Suprapubic skin (tissue), 4 donors: Measurements from ENCODE around the gene TMEM150A.

Source experiments
- EP300 ChIP-seq: sonication (generic); formaldehyde crosslinking; IDR thresholded peaks from one replicate; pipeline ENCODE4 v1.6.1; 2017; ENCODE audit warnings: antibody characterized with exemption
- POLR2A ChIP-seq, 2 donors: fragments of 450-650 bp; IDR thresholded peaks; one replicate each; pipeline ENCODE4 v1.6.1; 2017; ENCODE audit warnings: antibody characterized with exemption in 2 of 2, mild to moderate bottlenecking in 2 of 2, moderate library complexity in 2 of 2
- POLR2AphosphoS5 ChIP-seq, 3 donors: sonication (generic); formaldehyde crosslinking; IDR thresholded peaks; one replicate each; pipeline ENCODE4 v1.6.1; 2017; ENCODE audit warnings: antibody characterized with exemption in 3 of 3
- TF ChIP-seq, protein P1 (sequence below), 2 donors: fragments of 200-600 bp in 1 of 2; fragments of 450-650 bp in 1 of 2; sonication (generic) in 1 of 2; IDR thresholded peaks; one replicate each; pipeline ENCODE4 v1.5.1; 2016 to 2019; ENCODE audit warnings: antibody characterized with exemption in 2 of 2, mild to moderate bottlenecking in 1 of 2, moderate library complexity in 1 of 2

DNA sequence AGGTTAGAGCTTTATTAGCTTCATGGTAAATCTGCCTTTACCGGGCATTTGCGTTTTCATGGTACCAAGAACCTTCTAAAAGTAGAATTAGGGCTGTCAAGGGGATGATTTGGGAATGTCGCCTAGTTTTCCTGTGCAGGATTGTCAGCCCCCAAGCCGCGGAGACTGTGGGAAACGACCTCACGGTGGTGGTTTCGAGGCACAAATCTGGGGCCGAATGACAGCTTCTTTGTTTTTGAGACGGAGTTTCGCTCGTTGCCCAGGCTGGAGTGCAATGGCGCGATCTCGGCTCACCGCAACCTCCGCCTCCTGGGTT, 12.9 kb upstream of the TMEM150A start:
- TF ChIP-seq, protein P1, sequence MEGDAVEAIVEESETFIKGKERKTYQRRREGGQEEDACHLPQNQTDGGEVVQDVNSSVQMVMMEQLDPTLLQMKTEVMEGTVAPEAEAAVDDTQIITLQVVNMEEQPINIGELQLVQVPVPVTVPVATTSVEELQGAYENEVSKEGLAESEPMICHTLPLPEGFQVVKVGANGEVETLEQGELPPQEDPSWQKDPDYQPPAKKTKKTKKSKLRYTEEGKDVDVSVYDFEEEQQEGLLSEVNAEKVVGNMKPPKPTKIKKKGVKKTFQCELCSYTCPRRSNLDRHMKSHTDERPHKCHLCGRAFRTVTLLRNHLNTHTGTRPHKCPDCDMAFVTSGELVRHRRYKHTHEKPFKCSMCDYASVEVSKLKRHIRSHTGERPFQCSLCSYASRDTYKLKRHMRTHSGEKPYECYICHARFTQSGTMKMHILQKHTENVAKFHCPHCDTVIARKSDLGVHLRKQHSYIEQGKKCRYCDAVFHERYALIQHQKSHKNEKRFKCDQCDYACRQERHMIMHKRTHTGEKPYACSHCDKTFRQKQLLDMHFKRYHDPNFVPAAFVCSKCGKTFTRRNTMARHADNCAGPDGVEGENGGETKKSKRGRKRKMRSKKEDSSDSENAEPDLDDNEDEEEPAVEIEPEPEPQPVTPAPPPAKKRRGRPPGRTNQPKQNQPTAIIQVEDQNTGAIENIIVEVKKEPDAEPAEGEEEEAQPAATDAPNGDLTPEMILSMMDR (IDR thresholded peaks at IDR 0.05) = no peak
- TF ChIP-seq POLR2A (IDR thresholded peaks at IDR 0.05) (no peak), EP300 (no peak), POLR2AphosphoS5 (IDR thresholded peaks at IDR 0.05) (no peak)
